ENCODE data around the gene TTN.

TTN gene

DNA sequence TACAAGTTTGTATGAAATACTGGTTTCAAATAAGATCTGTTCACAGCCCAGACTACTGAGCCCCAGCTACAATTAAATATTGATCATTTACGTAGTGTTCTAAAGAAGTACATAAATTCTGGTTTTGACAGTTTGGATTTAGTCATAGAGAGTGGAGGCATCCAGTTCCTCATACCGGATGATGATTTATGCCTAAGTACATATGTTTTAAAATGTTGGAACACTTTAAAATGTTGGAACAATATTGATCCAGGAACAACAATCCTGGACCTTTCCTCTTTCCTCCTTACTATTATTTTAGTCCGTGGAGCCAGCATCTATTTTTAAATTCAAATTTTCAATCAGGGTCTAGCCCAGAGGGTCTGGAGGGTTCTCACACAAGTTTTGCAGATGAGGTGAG lies 22.8 kb upstream of the TTN start:
- TF ChIP-seq TARDBP (IDR thresholded peaks at IDR 0.05) (no peak), LEF1 (IDR thresholded peaks at IDR 0.05; ENCODE audit: borderline replicate concordance) (no peak), FOXA1 (IDR thresholded peaks at IDR 0.05) (no peak), HDGF (IDR thresholded peaks at IDR 0.05; ENCODE audit: borderline replicate concordance) (no peak), CTBP1 (IDR thresholded peaks at IDR 0.05; ENCODE audit: borderline replicate concordance) (no peak), ARNT (IDR thresholded peaks at IDR 0.05) (no peak), ZNF384 (IDR thresholded peaks at IDR 0.05) (no peak), L3MBTL2 (conservative IDR thresholded peaks at IDR 0.05) (no peak), FOXM1 (IDR thresholded peaks at IDR 0.05; ENCODE audit: borderline replicate concordance) (no peak), BHLHE40 (IDR thresholded peaks at IDR 0.05; ENCODE audit: borderline replicate concordance) (no peak), SUZ12 (IDR thresholded peaks at IDR 0.05) (no peak)
- TF ChIP-seq, protein P1, sequence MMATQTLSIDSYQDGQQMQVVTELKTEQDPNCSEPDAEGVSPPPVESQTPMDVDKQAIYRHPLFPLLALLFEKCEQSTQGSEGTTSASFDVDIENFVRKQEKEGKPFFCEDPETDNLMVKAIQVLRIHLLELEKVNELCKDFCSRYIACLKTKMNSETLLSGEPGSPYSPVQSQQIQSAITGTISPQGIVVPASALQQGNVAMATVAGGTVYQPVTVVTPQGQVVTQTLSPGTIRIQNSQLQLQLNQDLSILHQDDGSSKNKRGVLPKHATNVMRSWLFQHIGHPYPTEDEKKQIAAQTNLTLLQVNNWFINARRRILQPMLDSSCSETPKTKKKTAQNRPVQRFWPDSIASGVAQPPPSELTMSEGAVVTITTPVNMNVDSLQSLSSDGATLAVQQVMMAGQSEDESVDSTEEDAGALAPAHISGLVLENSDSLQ (IDR thresholded peaks at IDR 0.05) = no peak
- ChIA-PET CTCF (interaction anchor here (0.5 kb wide), 1 partner anchor 58 kb away, joined by 7 read pairs; no protein-coding TSS in a partner anchor), POLR2A (no interaction called here)
- DNase-seq (ENCODE audit: extremely low spot score) = no peak

- ChIA-PET POLR2A (no interaction called here), CTCF (interaction anchor here (0.5 kb wide), 1 partner anchor 58 kb away, joined by 7 read pairs; no protein-coding TSS in a partner anchor)
- no peak for DNase-seq (ENCODE audit: extremely low spot score)
- TF ChIP-seq HDGF (IDR thresholded peaks at IDR 0.05; ENCODE audit: borderline replicate concordance) (no peak), FOXK2 (IDR thresholded peaks at IDR 0.05) (no peak), TARDBP (IDR thresholded peaks at IDR 0.05) (no peak), BHLHE40 (IDR thresholded peaks at IDR 0.05; ENCODE audit: borderline replicate concordance) (no peak), SP1 (IDR thresholded peaks at IDR 0.05) (no peak), NFRKB (IDR thresholded peaks at IDR 0.05) (no peak), ELF4 (IDR thresholded peaks at IDR 0.05) (no peak), ARNT (IDR thresholded peaks at IDR 0.05) (no peak), SUZ12 (IDR thresholded peaks at IDR 0.05) (no peak), ZNF384 (IDR thresholded peaks at IDR 0.05) (no peak), L3MBTL2 (conservative IDR thresholded peaks at IDR 0.05) (no peak), FOXM1 (IDR thresholded peaks at IDR 0.05; ENCODE audit: borderline replicate concordance) (no peak), LEF1 (IDR thresholded peaks at IDR 0.05; ENCODE audit: borderline replicate concordance) (no peak), FOXA1 (IDR thresholded peaks at IDR 0.05) (no peak), CTBP1 (IDR thresholded peaks at IDR 0.05; ENCODE audit: borderline replicate concordance) (no peak)
- TF ChIP-seq, protein P1 (IDR thresholded peaks at IDR 0.05) = no peak
These were observed 22.2 kb upstream of the TTN start for GRCh38 chr2:178829299-178829960.

GRCh38 chr2:178828486-178828881 lies 21.3 kb upstream of the TTN start:
- no peak for DNase-seq (ENCODE audit: extremely low spot score)
- TF ChIP-seq, protein P1 (IDR thresholded peaks at IDR 0.05) = no peak
- TF ChIP-seq SP1 (IDR thresholded peaks at IDR 0.05) = no peak
- no peak for TF ChIP-seq CTBP1 (IDR thresholded peaks at IDR 0.05; ENCODE audit: borderline replicate concordance)
- no peak for TF ChIP-seq FOXM1 (IDR thresholded peaks at IDR 0.05; ENCODE audit: borderline replicate concordance)
- TF ChIP-seq TARDBP (IDR thresholded peaks at IDR 0.05) = no peak
- no peak for TF ChIP-seq LEF1 (IDR thresholded peaks at IDR 0.05; ENCODE audit: borderline replicate concordance)
- no peak for TF ChIP-seq HDGF (IDR thresholded peaks at IDR 0.05; ENCODE audit: borderline replicate concordance)
- TF ChIP-seq BHLHE40 (IDR thresholded peaks at IDR 0.05; ENCODE audit: borderline replicate concordance) = no peak
- TF ChIP-seq FOXA1 (IDR thresholded peaks at IDR 0.05) = no peak
- no peak for TF ChIP-seq L3MBTL2 (conservative IDR thresholded peaks at IDR 0.05)
- TF ChIP-seq FOXK2 (IDR thresholded peaks at IDR 0.05) = no peak
- no peak for TF ChIP-seq ZNF384 (IDR thresholded peaks at IDR 0.05)
- no peak for TF ChIP-seq SUZ12 (IDR thresholded peaks at IDR 0.05)
- CTCF ChIA-PET = no interaction called here
- POLR2A ChIA-PET = no interaction called here

GRCh38 chr2:178827739-178828485 lies 20.7 kb upstream of the TTN start:
- no peak for DNase-seq (ENCODE audit: extremely low spot score)
- ChIA-PET POLR2A (no interaction called here), CTCF (no interaction called here)
- no peak for TF ChIP-seq TARDBP (IDR thresholded peaks at IDR 0.05)
- TF ChIP-seq FOXA1 (IDR thresholded peaks at IDR 0.05) = no peak
- TF ChIP-seq L3MBTL2 (conservative IDR thresholded peaks at IDR 0.05) = no peak
- no peak for TF ChIP-seq BHLHE40 (IDR thresholded peaks at IDR 0.05; ENCODE audit: borderline replicate concordance)
- no peak for TF ChIP-seq ELF4 (IDR thresholded peaks at IDR 0.05)
- TF ChIP-seq, protein P1 (IDR thresholded peaks at IDR 0.05) = no peak
- no peak for TF ChIP-seq FOXK2 (IDR thresholded peaks at IDR 0.05)
- no peak for TF ChIP-seq FOXM1 (IDR thresholded peaks at IDR 0.05; ENCODE audit: borderline replicate concordance)
- no peak for TF ChIP-seq ARNT (IDR thresholded peaks at IDR 0.05)
- no peak for TF ChIP-seq CTBP1 (IDR thresholded peaks at IDR 0.05; ENCODE audit: borderline replicate concordance)
- no peak for TF ChIP-seq SP1 (IDR thresholded peaks at IDR 0.05)
- TF ChIP-seq NFRKB (IDR thresholded peaks at IDR 0.05) = no peak

GRCh38 chr2:178827111-178827510 lies 19.9 kb upstream of the TTN start:
- DNase-seq (ENCODE audit: extremely low spot score) = no peak
- POLR2A ChIA-PET = no interaction called here
- CTCF ChIA-PET = no interaction called here
- no peak for TF ChIP-seq FOXM1 (IDR thresholded peaks at IDR 0.05; ENCODE audit: borderline replicate concordance)
- TF ChIP-seq CTBP1 (IDR thresholded peaks at IDR 0.05; ENCODE audit: borderline replicate concordance) = no peak
- TF ChIP-seq, protein P1 (IDR thresholded peaks at IDR 0.05) = no peak
- no peak for TF ChIP-seq SUZ12 (IDR thresholded peaks at IDR 0.05)
- TF ChIP-seq BHLHE40 (IDR thresholded peaks at IDR 0.05; ENCODE audit: borderline replicate concordance) = no peak
- TF ChIP-seq NFRKB (IDR thresholded peaks at IDR 0.05) = no peak
- no peak for TF ChIP-seq ZNF384 (IDR thresholded peaks at IDR 0.05)
- no peak for TF ChIP-seq FOXK2 (IDR thresholded peaks at IDR 0.05)
- TF ChIP-seq L3MBTL2 (conservative IDR thresholded peaks at IDR 0.05) = no peak
- TF ChIP-seq TARDBP (IDR thresholded peaks at IDR 0.05) = no peak
- TF ChIP-seq SP1 (IDR thresholded peaks at IDR 0.05) = no peak
- no peak for TF ChIP-seq FOXA1 (IDR thresholded peaks at IDR 0.05)
- no peak for TF ChIP-seq LEF1 (IDR thresholded peaks at IDR 0.05; ENCODE audit: borderline replicate concordance)
- no peak for TF ChIP-seq ELF4 (IDR thresholded peaks at IDR 0.05)
- TF ChIP-seq HDGF (IDR thresholded peaks at IDR 0.05; ENCODE audit: borderline replicate concordance) = no peak
- no peak for TF ChIP-seq ARNT (IDR thresholded peaks at IDR 0.05)
